Measurements from ENCODE around the gene MYT1. TPM values are rescaled to one million over a fixed set of nuclear protein-coding genes. Genes with fewer than 3 reads are reported as not detected.

The MYT1 gene
- total RNA-seq, 1 donor from 2014 or later, result 1.2 TPM

DNA sequence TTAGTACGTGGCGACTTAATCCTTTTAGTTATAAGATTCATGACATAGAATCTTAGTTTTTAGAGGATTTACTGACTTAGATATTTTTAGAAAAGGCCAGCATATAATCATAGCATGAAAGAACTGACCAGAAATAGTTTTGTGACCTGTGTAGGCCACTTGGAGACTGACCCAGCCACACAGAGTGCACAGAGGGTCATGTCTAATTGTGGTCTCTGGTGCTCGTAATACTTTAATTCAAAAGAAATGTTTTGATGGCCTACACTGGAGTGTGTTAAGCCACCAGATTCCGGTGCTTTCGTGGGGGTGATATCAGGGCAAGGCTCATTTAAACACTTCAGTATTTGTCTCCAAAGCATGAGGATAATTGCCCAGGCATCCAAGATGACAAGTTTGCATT lies 102.7 kb downstream of the MYT1 start:
- no peak overlapping the region for H2AFZ ChIP-seq (replicated peaks)
- H3K9me3 Mint-ChIP-seq, result peaks cover 16% of the 10 kb centered on the region
- peaks cover 11% of the 10 kb centered on the region for H4K20me1 ChIP-seq (ENCODE audit: low read depth)
- peaks cover 7% of the 10 kb centered on the region for H3K79me2 ChIP-seq (ENCODE audit: low read depth)
- H3K36me3 Mint-ChIP-seq, result peaks cover 26% of the 10 kb centered on the region
- H3K27me3 Mint-ChIP-seq (ENCODE audit: insufficient read depth, low read depth), result peaks cover 2% of the 10 kb centered on the region
- H3K4me1 Mint-ChIP-seq, result no peaks in the 10 kb centered on the region
- H3F3A ChIP-seq (ENCODE audit: low read depth), result peaks cover 4% of the 10 kb centered on the region
- no peaks in the 10 kb centered on the region for H3K27me3 ChIP-seq
- H3K9me3 ChIP-seq (ENCODE audit: low read depth), result no peaks in the 10 kb centered on the region
- TF ChIP-seq EZH2phosphoT487 (IDR thresholded peaks at IDR 0.05), result no peak
- no peaks in the 10 kb centered on the region for H3K36me3 ChIP-seq
- H3K27ac ChIP-seq, result no peak overlapping the region
- no peak overlapping the region for H3K27ac Mint-ChIP-seq
- H3K4me1 ChIP-seq, result peaks cover 19% of the 10 kb centered on the region
- H3K4me3 Mint-ChIP-seq, result no peak overlapping the region
- H3K9ac ChIP-seq, result no peak overlapping the region
- H3K4me2 ChIP-seq, result no peak overlapping the region
- DNase-seq (ENCODE audit: low spot score), result no peak
- no peak overlapping the region for H3K4me3 ChIP-seq

GRCh38 chr20:64268174-64268573 lies 103.9 kb downstream of the MYT1 start:
- no peak overlapping the region for H3K4me3 ChIP-seq

GRCh38 chr20:64269604-64270411 lies 105.6 kb downstream of the MYT1 start:
- Histone ChIP-seq H2AFZ (replicated peaks) (no peak overlapping the region), H3K9me3 (ENCODE audit: low read depth) (no peaks in the 10 kb centered on the region), H3K79me2 (ENCODE audit: low read depth) (peaks cover 5% of the 10 kb centered on the region), H3K27me3 (no peaks in the 10 kb centered on the region), H3K4me1 (peaks cover 19% of the 10 kb centered on the region), H3K4me3 (no peak overlapping the region), H4K20me1 (ENCODE audit: low read depth) (peaks cover 3% of the 10 kb centered on the region), H3K36me3 (no peaks in the 10 kb centered on the region), H3K4me2 (no peak overlapping the region), H3F3A (ENCODE audit: low read depth) (peaks cover 4% of the 10 kb centered on the region), H3K9ac (no peak overlapping the region), H3K27ac (no peak overlapping the region)
- no peak for DNase-seq (ENCODE audit: low spot score)
- Mint-ChIP-seq H3K36me3 (peaks cover 25% of the 10 kb centered on the region), H3K4me1 (no peaks in the 10 kb centered on the region), H3K4me3 (no peak overlapping the region), H3K27ac (peak overlapping the region; percentile 23), H3K9me3 (peaks cover 16% of the 10 kb centered on the region), H3K27me3 (ENCODE audit: insufficient read depth, low read depth) (peaks cover 2% of the 10 kb centered on the region)
- TF ChIP-seq, protein P1, sequence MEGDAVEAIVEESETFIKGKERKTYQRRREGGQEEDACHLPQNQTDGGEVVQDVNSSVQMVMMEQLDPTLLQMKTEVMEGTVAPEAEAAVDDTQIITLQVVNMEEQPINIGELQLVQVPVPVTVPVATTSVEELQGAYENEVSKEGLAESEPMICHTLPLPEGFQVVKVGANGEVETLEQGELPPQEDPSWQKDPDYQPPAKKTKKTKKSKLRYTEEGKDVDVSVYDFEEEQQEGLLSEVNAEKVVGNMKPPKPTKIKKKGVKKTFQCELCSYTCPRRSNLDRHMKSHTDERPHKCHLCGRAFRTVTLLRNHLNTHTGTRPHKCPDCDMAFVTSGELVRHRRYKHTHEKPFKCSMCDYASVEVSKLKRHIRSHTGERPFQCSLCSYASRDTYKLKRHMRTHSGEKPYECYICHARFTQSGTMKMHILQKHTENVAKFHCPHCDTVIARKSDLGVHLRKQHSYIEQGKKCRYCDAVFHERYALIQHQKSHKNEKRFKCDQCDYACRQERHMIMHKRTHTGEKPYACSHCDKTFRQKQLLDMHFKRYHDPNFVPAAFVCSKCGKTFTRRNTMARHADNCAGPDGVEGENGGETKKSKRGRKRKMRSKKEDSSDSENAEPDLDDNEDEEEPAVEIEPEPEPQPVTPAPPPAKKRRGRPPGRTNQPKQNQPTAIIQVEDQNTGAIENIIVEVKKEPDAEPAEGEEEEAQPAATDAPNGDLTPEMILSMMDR (IDR thresholded peaks at IDR 0.05), result no peak
- TF ChIP-seq EZH2phosphoT487 (IDR thresholded peaks at IDR 0.05), result no peak
- TF ChIP-seq EZH2 (IDR thresholded peaks at IDR 0.05), result no peak

More at GRCh38 chr20:64268174-64268573, 103.9 kb downstream of the MYT1 start:
- Histone ChIP-seq H3K27ac (no peak overlapping the region), H3K4me2 (peak overlapping the region; percentile 53), H3F3A (ENCODE audit: low read depth) (peaks cover 4% of the 10 kb centered on the region), H4K20me1 (ENCODE audit: low read depth) (peaks cover 11% of the 10 kb centered on the region), H3K79me2 (ENCODE audit: low read depth) (peaks cover 5% of the 10 kb centered on the region), H3K9ac (no peak overlapping the region), H3K27me3 (no peaks in the 10 kb centered on the region), H3K4me1 (peaks cover 19% of the 10 kb centered on the region), H3K9me3 (ENCODE audit: low read depth) (no peaks in the 10 kb centered on the region), H2AFZ (replicated peaks) (no peak overlapping the region), H3K36me3 (no peaks in the 10 kb centered on the region)
- peaks cover 23% of the 10 kb centered on the region for H3K36me3 Mint-ChIP-seq
- DNase-seq (ENCODE audit: low spot score), result peak; percentile 68
- H3K4me3 Mint-ChIP-seq, result no peak overlapping the region
- peaks cover 16% of the 10 kb centered on the region for H3K9me3 Mint-ChIP-seq
- H3K4me1 Mint-ChIP-seq, result no peaks in the 10 kb centered on the region
- H3K27me3 Mint-ChIP-seq (ENCODE audit: insufficient read depth, low read depth), result peaks cover 2% of the 10 kb centered on the region
- TF ChIP-seq, protein P1 (IDR thresholded peaks at IDR 0.05), result no peak
- TF ChIP-seq EZH2 (IDR thresholded peaks at IDR 0.05), result no peak
- no peak for TF ChIP-seq EZH2phosphoT487 (IDR thresholded peaks at IDR 0.05)
- no peak overlapping the region for H3K27ac Mint-ChIP-seq

DNA sequence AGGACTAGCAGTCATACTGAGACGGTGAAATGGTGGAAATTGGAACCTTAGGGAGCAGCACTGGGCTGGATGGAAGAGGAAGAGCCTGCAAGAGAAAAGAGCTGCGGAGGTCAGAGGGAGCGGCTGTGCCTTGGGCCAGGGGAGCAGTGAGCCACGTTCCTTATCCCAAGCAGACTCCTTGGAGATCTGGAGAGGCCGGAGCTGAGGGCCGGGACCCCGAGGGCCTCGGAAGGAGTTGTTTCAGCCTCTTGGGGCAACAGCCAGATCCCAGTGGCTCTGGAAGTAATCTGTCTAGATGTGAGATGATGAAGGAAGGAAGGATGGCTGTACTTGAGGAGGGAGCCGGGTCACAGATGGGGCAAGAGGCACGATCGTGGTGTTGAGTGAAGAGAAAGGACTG lies 107.4 kb downstream of the MYT1 start:
- Mint-ChIP-seq H3K9me3 (peaks cover 16% of the 10 kb centered on the region), H3K36me3 (peaks cover 27% of the 10 kb centered on the region), H3K27me3 (ENCODE audit: insufficient read depth, low read depth) (peaks cover 5% of the 10 kb centered on the region), H3K27ac (peak overlapping the region; percentile 44), H3K4me3 (no peak overlapping the region), H3K4me1 (no peaks in the 10 kb centered on the region)
- Histone ChIP-seq H3K36me3 (peaks cover 8% of the 10 kb centered on the region), H2AFZ (replicated peaks) (no peak overlapping the region), H3K79me2 (ENCODE audit: low read depth) (peaks cover 5% of the 10 kb centered on the region), H3F3A (ENCODE audit: low read depth) (peaks cover 4% of the 10 kb centered on the region), H3K27ac (no peak overlapping the region), H3K9me3 (ENCODE audit: low read depth) (no peaks in the 10 kb centered on the region), H4K20me1 (ENCODE audit: low read depth) (peaks cover 3% of the 10 kb centered on the region), H3K4me2 (no peak overlapping the region), H3K4me1 (peaks cover 19% of the 10 kb centered on the region), H3K27me3 (no peaks in the 10 kb centered on the region), H3K9ac (no peak overlapping the region), H3K4me3 (no peak overlapping the region)
- no peak for DNase-seq (ENCODE audit: low spot score)
- TF ChIP-seq EZH2 (IDR thresholded peaks at IDR 0.05), result no peak
- no peak for TF ChIP-seq EZH2phosphoT487 (IDR thresholded peaks at IDR 0.05)
- TF ChIP-seq, protein P1 (IDR thresholded peaks at IDR 0.05), result no peak

Measured in neural progenitor cell (in vitro differentiated cells).